UCSD-AML1 (cell line): ENCODE results near the gene AZGP1.
A peak's percentile ranks its signal among the peaks of the same experiment; 100 is the strongest.
"Not testable (repeated sequence)": the region's sequence is repeated elsewhere in the genome, so short reads cannot be mapped to it uniquely, and the experiment has no call there.

Source experiments
- DNase-seq: peaks from one replicate; lab custom pipeline; 2025; ENCODE audit not compliant: unreplicated experiment; lab: John Stamatoyannopoulos, UW

AZGP1 gene

GRCh38 chr7:99975782-99976521 is at the start of gene AZGP1:
TSS of gene AZGP1 (minus strand) at chr7:99976031. CDS start at chr7:99976020, 11 bp downstream.
- no peak for DNase-seq

GRCh38 chr7:100024020-100024619 is 48.3 kb upstream of the AZGP1 start:
- no peak for DNase-seq

GRCh38 chr7:100023526-100023925 is 47.7 kb upstream of the AZGP1 start:
- no peak for DNase-seq

- DNase-seq = no peak
Observed at GRCh38 chr7:100022621-100023020, 46.8 kb upstream of the AZGP1 start.

- no peak for DNase-seq
Observed at GRCh38 chr7:100021297-100021696, 45.5 kb upstream of the AZGP1 start.

- no peak for DNase-seq
Observed at GRCh38 chr7:100019908-100020307, 44.1 kb upstream of the AZGP1 start.

GRCh38 chr7:100017875-100018274 is 42.0 kb upstream of the AZGP1 start:
- no peak for DNase-seq

- no peak for DNase-seq
Observed at GRCh38 chr7:100017300-100017699, 41.5 kb upstream of the AZGP1 start.

GRCh38 chr7:100016215-100016901 is 40.5 kb upstream of the AZGP1 start:
- DNase-seq = no peak

- peak; percentile 79 for DNase-seq
Observed at GRCh38 chr7:100015232-100016214, 39.7 kb upstream of the AZGP1 start, which contains the start of gene ZKSCAN1. TSS of gene ZKSCAN1 (plus strand) at chr7:100015596. CDS start at chr7:100023507, 7,911 bp downstream.

GRCh38 chr7:100013328-100013676 is 37.5 kb upstream of the AZGP1 start:
- no peak for DNase-seq

GRCh38 chr7:100012385-100013327 is 36.8 kb upstream of the AZGP1 start:
- DNase-seq = not testable (repeated sequence)

- DNase-seq = no peak
Observed at GRCh38 chr7:100011516-100011915, 35.7 kb upstream of the AZGP1 start.

- DNase-seq = no peak
Observed at GRCh38 chr7:100010901-100011300, 35.1 kb upstream of the AZGP1 start.

GRCh38 chr7:100009952-100010351 is 34.1 kb upstream of the AZGP1 start:
- not testable (repeated sequence) for DNase-seq

GRCh38 chr7:100008525-100008924 is 32.7 kb upstream of the AZGP1 start:
- DNase-seq = no peak

- DNase-seq = no peak
Observed at GRCh38 chr7:100007887-100008286, 32.1 kb upstream of the AZGP1 start.

GRCh38 chr7:100003711-100004661 is 28.2 kb upstream of the AZGP1 start:
- DNase-seq = peak; percentile 14

- no peak for DNase-seq
Observed at GRCh38 chr7:100000239-100000638, 24.4 kb upstream of the AZGP1 start.
